ENCODE results near the gene TTN. TPM values are rescaled to one million over a fixed set of nuclear protein-coding genes. Genes with fewer than 3 reads are reported as not detected.

Gene TTN
- total and polyA plus RNA-seq, 2 of the 4 experiments (the other 2 are of a cell fraction), result 0.02 to 0.18 TPM

DNA sequence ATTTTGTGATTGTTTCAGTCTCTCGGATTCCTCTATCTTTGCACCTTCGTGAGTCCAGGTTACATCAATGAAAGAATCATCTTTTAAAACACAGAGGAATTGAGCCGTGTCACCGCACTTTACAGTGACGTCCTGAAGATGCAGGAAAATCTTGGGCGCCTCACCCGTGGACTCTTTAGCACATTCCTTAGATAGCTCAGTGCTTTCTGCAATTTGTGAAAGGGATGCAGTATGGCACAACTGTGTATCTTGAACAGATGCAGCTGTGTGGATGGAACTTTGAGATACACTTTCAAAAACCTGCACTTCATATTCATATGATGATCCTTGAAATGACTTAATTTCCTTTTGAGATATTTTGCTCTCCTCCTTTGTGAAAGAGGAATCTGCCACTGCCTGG is 50.9 kb downstream of the TTN start:
- no peak overlapping the region for H2BK120ac ChIP-seq (ENCODE audit: low read depth, low read length)
- no peak overlapping the region for H2AK9ac ChIP-seq (replicated peaks; ENCODE audit: low read depth, low read length, poor library complexity)
- no peak overlapping the region for H2BK5ac ChIP-seq (ENCODE audit: low read depth, low read length, poor library complexity, severe bottlenecking)
- no peak overlapping the region for H2BK20ac ChIP-seq (ENCODE audit: low read depth, low read length)
- CTCF ChIA-PET, result no interaction called here
- peak overlapping the region; percentile 39; the same call in 1 of the 2 replicates for H3K4me2 ChIP-seq (ENCODE audit: low read depth, low read length)
- H3K4me1 ChIP-seq (ENCODE audit: control insufficient read depth, insufficient read depth, low read length), result 0 out of 2 replicates have a peak, but pooled peaks cover 2% of the 10 kb centered on the region
- no CpG with 5 or more reads among the region's 7 CpGs for WGBS, 2 experiments (ENCODE audit: extremely low coverage in 2 of 2, insufficient read length in 1 of 2)
- no peak overlapping the region for H2BK15ac ChIP-seq (ENCODE audit: low read depth, low read length)
- POLR2A ChIA-PET (ENCODE audit: unreplicated experiment), result no interaction called here
- no peaks in the 10 kb centered on the region for H3K79me1 ChIP-seq (ENCODE audit: low read depth in 1 of 2, low read length in 2 of 2)
- BruUV-seq (replicated peaks), result no TSS peak
- H3K14ac ChIP-seq (replicated peaks; ENCODE audit: low read depth, low read length), result no peak overlapping the region
- H4K5ac ChIP-seq (ENCODE audit: low read depth, low read length), result no peak overlapping the region
- no peak overlapping the region for H4K8ac ChIP-seq (ENCODE audit: low read depth in 2 of 2, low read length in 2 of 2)
- no peak overlapping the region for H3K56ac ChIP-seq (ENCODE audit: extremely low read depth, insufficient read depth, low read length)
- H2AFZ ChIP-seq (replicated peaks; ENCODE audit: low read length, poor library complexity), result peak overlapping the region; percentile 15
- H3K9ac ChIP-seq (ENCODE audit: low read depth, low read length), result no peak overlapping the region
- dilution Hi-C loops (cut with HindIII; ENCODE audit: low sequenced_read_pairs, unreplicated experiment) (no loop called here), in situ Hi-C loops (cut with MboI; ENCODE audit: low sequenced_read_pairs) (no loop called here), intact Hi-C loops (cut with micrococcal nuclease) (no loop called here)
- H3K27me3 ChIP-seq (ENCODE audit: control insufficient read depth, insufficient read depth, low read length), result no peaks in the 10 kb centered on the region; the same call in 1 of the 2 replicates
- no peak overlapping the region for H3K27ac ChIP-seq (ENCODE audit: insufficient read depth, low read length)
- H3K36me3 ChIP-seq (ENCODE audit: control insufficient read depth, insufficient read depth, low read length), result no peaks in the 10 kb centered on the region
- H3K23ac ChIP-seq (ENCODE audit: low read depth, low read length), result no peak overlapping the region
- ATAC-seq (ENCODE audit: low read depth) (peak; percentile 31; the same call in 1 of the 2 replicates), DNase-seq (no peak)
- no peaks in the 10 kb centered on the region for H4K20me1 ChIP-seq (ENCODE audit: insufficient read depth, low read length)
- no peak overlapping the region for H3K4ac ChIP-seq (ENCODE audit: low read depth, low read length)
- no peaks in the 10 kb centered on the region for H3K9me1 ChIP-seq (ENCODE audit: insufficient read depth, low read length)
- no peak overlapping the region for H3K4me3 ChIP-seq (ENCODE audit: insufficient read depth, low read depth, low read length)
- no peaks in the 10 kb centered on the region for H3K9me3 ChIP-seq (ENCODE audit: control insufficient read depth, insufficient read depth, low read length)
- no peak overlapping the region for H2AK5ac ChIP-seq (ENCODE audit: low read depth, low read length)
- no peak overlapping the region for H4K91ac ChIP-seq (ENCODE audit: insufficient read depth, low read depth, low read length)
- no peak for TF ChIP-seq MAZ (IDR thresholded peaks at IDR 0.05; ENCODE audit: borderline replicate concordance, low read depth, low read length)
- no peak for TF ChIP-seq FOS (IDR thresholded peaks at IDR 0.05; ENCODE audit: low read depth, low read length)
- no peak for TF ChIP-seq MAFK (IDR thresholded peaks at IDR 0.05; ENCODE audit: low read depth, low read length)
- TF ChIP-seq, protein P1, sequence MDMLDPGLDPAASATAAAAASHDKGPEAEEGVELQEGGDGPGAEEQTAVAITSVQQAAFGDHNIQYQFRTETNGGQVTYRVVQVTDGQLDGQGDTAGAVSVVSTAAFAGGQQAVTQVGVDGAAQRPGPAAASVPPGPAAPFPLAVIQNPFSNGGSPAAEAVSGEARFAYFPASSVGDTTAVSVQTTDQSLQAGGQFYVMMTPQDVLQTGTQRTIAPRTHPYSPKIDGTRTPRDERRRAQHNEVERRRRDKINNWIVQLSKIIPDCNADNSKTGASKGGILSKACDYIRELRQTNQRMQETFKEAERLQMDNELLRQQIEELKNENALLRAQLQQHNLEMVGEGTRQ (IDR thresholded peaks at IDR 0.05; ENCODE audit: low read depth, low read length), result no peak
- no peak for TF ChIP-seq CEBPB (IDR thresholded peaks at IDR 0.05; ENCODE audit: low read depth, low read length)
- TF ChIP-seq SMC3 (IDR thresholded peaks at IDR 0.05; ENCODE audit: low read depth, low read length), result no peak
- no peak for TF ChIP-seq MXI1 (IDR thresholded peaks at IDR 0.05; ENCODE audit: borderline replicate concordance, low read depth, low read length)
- no peak for TF ChIP-seq BHLHE40 (IDR thresholded peaks at IDR 0.05; ENCODE audit: low read depth, low read length)
- TF ChIP-seq, protein P2, sequence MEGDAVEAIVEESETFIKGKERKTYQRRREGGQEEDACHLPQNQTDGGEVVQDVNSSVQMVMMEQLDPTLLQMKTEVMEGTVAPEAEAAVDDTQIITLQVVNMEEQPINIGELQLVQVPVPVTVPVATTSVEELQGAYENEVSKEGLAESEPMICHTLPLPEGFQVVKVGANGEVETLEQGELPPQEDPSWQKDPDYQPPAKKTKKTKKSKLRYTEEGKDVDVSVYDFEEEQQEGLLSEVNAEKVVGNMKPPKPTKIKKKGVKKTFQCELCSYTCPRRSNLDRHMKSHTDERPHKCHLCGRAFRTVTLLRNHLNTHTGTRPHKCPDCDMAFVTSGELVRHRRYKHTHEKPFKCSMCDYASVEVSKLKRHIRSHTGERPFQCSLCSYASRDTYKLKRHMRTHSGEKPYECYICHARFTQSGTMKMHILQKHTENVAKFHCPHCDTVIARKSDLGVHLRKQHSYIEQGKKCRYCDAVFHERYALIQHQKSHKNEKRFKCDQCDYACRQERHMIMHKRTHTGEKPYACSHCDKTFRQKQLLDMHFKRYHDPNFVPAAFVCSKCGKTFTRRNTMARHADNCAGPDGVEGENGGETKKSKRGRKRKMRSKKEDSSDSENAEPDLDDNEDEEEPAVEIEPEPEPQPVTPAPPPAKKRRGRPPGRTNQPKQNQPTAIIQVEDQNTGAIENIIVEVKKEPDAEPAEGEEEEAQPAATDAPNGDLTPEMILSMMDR (conservative IDR thresholded peaks at IDR 0.05; ENCODE audit: low read depth, low read length), result no peak
- TF ChIP-seq, protein P3, sequence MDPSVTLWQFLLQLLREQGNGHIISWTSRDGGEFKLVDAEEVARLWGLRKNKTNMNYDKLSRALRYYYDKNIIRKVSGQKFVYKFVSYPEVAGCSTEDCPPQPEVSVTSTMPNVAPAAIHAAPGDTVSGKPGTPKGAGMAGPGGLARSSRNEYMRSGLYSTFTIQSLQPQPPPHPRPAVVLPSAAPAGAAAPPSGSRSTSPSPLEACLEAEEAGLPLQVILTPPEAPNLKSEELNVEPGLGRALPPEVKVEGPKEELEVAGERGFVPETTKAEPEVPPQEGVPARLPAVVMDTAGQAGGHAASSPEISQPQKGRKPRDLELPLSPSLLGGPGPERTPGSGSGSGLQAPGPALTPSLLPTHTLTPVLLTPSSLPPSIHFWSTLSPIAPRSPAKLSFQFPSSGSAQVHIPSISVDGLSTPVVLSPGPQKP (IDR thresholded peaks at IDR 0.05; ENCODE audit: borderline replicate concordance, low read depth, low read length), result no peak
- no peak for TF ChIP-seq NFE2L2 (IDR thresholded peaks at IDR 0.05; ENCODE audit: low read depth, low read length)
- TF ChIP-seq RAD21 (IDR thresholded peaks at IDR 0.05; ENCODE audit: low read length), result no peak
- TF ChIP-seq RCOR1 (IDR thresholded peaks at IDR 0.05; ENCODE audit: insufficient replicate concordance, low read length), result no peak
- no peak for TF ChIP-seq POLR2A (IDR thresholded peaks at IDR 0.05; ENCODE audit: low read depth, low read length)
- no peak overlapping the region for H3K18ac ChIP-seq (ENCODE audit: low read depth, low read length)

Measured in IMR-90 (cell line).